Transverse colon (tissue), 4 donors: ENCODE measurements around the gene N4BP2L2.

ENCODE experiments used
- POLR2A ChIP-seq: fragments of 450-650 bp; IDR thresholded peaks from one replicate; pipeline ENCODE4 v1.6.1; 2016; ENCODE audit warnings: antibody characterized with exemption, mild to moderate bottlenecking, moderate library complexity
- POLR2AphosphoS5 ChIP-seq, 3 donors: sonication (generic); formaldehyde crosslinking; IDR thresholded peaks; one replicate each; pipeline ENCODE4 v1.6.1; 2016; ENCODE audit warnings: antibody characterized with exemption in 3 of 3
- TF ChIP-seq, protein P1 (sequence below), 5 experiments: fragments of 200-600 bp in 3 of 5; fragments of 450-650 bp in 2 of 5; sonication (generic) in 3 of 5; IDR thresholded peaks; 1 replicate in 2 of 5; 2 replicates in 3 of 5; pipeline ENCODE4 v1.5.1; 2016 to 2017; ENCODE audit warnings: antibody characterized with exemption in 5 of 5, inconsistent platforms in 3 of 5, mild to moderate bottlenecking in 2 of 5, moderate library complexity in 1 of 5

DNA sequence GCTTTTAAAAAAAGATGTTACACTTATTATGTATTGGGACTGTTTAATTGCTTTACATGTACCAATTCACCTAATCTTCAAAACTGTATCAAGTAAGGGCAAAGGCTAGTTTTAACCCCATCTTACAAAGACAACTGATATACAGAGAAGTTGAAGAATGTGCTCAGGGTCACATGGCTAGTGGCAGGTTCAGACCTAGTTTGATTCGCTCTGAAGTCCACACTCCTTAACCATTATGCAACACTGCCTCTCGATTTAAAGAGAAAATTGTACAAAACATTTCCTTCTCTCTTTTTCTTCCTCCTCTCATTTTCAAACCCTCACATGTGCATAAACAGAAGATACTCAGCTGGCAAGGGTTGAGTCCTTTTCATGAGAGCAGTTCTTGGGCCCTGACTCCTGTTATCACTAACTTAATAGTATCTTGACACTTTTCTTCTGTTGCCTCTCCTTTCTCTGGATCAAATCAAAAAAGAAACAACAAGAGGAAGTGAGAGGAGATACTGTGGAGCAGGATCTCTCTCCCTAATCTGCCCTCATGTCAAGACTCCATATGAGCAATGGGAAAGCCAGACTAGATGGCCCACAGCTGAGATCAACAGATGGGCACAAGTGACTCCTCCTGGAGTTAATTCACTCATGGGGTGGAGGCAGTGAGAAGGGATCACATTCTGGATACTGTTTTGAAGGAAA lies 91.7 kb downstream of the N4BP2L2 start:
- TF ChIP-seq, protein P1, sequence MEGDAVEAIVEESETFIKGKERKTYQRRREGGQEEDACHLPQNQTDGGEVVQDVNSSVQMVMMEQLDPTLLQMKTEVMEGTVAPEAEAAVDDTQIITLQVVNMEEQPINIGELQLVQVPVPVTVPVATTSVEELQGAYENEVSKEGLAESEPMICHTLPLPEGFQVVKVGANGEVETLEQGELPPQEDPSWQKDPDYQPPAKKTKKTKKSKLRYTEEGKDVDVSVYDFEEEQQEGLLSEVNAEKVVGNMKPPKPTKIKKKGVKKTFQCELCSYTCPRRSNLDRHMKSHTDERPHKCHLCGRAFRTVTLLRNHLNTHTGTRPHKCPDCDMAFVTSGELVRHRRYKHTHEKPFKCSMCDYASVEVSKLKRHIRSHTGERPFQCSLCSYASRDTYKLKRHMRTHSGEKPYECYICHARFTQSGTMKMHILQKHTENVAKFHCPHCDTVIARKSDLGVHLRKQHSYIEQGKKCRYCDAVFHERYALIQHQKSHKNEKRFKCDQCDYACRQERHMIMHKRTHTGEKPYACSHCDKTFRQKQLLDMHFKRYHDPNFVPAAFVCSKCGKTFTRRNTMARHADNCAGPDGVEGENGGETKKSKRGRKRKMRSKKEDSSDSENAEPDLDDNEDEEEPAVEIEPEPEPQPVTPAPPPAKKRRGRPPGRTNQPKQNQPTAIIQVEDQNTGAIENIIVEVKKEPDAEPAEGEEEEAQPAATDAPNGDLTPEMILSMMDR (IDR thresholded peaks at IDR 0.05), result no peak
- TF ChIP-seq POLR2A (no peak), POLR2AphosphoS5 (IDR thresholded peaks at IDR 0.05) (no peak)
